A673 (cell line): ENCODE results near the gene TIMM17B.

ENCODE experiments used
- EZH2 ChIP-seq: fragments of 200-600 bp; sonication (generic); IDR thresholded peaks from 2 replicates; pipeline ENCODE4 v1.6.1; 2017; ENCODE audit warnings: borderline replicate concordance, low read depth, mild to moderate bottlenecking, mixed read lengths, antibody characterized with exemption, low read length; ENCODE audit not compliant: poor library complexity, severe bottlenecking
- TF ChIP-seq, protein P1 (sequence below): fragments of 300-800, 200-600 bp; sonication (generic); conservative IDR thresholded peaks from 2 replicates; pipeline ENCODE4 v1.5.1; 2017; ENCODE audit warnings: low read depth, mild to moderate bottlenecking, antibody characterized with exemption, low read length, moderate library complexity, mixed read lengths

- TF ChIP-seq, protein P1, sequence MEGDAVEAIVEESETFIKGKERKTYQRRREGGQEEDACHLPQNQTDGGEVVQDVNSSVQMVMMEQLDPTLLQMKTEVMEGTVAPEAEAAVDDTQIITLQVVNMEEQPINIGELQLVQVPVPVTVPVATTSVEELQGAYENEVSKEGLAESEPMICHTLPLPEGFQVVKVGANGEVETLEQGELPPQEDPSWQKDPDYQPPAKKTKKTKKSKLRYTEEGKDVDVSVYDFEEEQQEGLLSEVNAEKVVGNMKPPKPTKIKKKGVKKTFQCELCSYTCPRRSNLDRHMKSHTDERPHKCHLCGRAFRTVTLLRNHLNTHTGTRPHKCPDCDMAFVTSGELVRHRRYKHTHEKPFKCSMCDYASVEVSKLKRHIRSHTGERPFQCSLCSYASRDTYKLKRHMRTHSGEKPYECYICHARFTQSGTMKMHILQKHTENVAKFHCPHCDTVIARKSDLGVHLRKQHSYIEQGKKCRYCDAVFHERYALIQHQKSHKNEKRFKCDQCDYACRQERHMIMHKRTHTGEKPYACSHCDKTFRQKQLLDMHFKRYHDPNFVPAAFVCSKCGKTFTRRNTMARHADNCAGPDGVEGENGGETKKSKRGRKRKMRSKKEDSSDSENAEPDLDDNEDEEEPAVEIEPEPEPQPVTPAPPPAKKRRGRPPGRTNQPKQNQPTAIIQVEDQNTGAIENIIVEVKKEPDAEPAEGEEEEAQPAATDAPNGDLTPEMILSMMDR: no peak
- no peak for TF ChIP-seq EZH2
These were observed 36.2 kb upstream of the TIMM17B start for GRCh38 chrX:48933757-48934156.
